DOHH2 (cell line): ENCODE measurements around the gene HOMER3.

ENCODE experiments used
- CTCF ChIP-seq: fragments of 200-600 bp; sonication (generic); IDR thresholded peaks from one replicate; pipeline ENCODE4 v1.5.1; 2014; ENCODE audit warnings: antibody characterized with exemption, mild to moderate bottlenecking, low read depth, low read length; ENCODE audit not compliant: poor library complexity, severe bottlenecking
- EZH2phosphoT487 ChIP-seq: fragments of 200-600 bp; sonication (generic); IDR thresholded peaks from 2 replicates; pipeline ENCODE4 v1.6.1; 2017; ENCODE audit warnings: borderline replicate concordance, mild to moderate bottlenecking, antibody characterized with exemption, low read length, moderate library complexity, mixed read lengths

GRCh38 chr19:18905513-18906236, 35.3 kb downstream of the HOMER3 start:
- TF ChIP-seq CTCF (no peak), EZH2phosphoT487 (no peak)
